GM19397 (cell line): ENCODE results near the gene TDP1.
"Not testable (repeated sequence)": the region's sequence is repeated elsewhere in the genome, so short reads cannot be mapped to it uniquely, and the experiment has no call there.

Experiments
- ATAC-seq: cut with Tn5 transposase; IDR thresholded peaks from one replicate; pipeline ENCODE4 v1.9.1; 2021; ENCODE audit warnings: mild to moderate bottlenecking, moderate library complexity; ENCODE audit not compliant: unreplicated experiment

Gene TDP1

GRCh38 chr14:89988787-89989186, 33.1 kb downstream of the TDP1 start:
- ATAC-seq = no peak

DNA sequence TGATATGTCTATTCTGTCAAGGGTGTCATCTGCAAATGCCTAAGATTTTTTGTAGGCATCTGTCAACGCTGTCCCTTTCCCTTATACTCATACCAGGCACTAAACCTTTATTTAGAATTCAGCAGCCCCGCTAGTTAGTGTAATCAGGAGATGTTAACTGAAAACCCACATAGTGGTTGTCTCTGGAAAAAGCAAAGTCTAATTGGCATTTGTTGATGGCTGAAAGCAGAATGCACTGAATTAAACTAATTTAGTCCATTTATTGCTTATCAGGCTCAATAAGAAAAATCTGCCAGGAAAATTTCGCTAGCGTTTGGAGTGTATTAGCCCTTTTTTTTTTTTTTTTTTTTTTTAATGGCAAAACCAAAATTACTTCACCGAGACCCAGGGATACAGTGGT, 34.5 kb downstream of the TDP1 start:
- no peak for ATAC-seq

DNA sequence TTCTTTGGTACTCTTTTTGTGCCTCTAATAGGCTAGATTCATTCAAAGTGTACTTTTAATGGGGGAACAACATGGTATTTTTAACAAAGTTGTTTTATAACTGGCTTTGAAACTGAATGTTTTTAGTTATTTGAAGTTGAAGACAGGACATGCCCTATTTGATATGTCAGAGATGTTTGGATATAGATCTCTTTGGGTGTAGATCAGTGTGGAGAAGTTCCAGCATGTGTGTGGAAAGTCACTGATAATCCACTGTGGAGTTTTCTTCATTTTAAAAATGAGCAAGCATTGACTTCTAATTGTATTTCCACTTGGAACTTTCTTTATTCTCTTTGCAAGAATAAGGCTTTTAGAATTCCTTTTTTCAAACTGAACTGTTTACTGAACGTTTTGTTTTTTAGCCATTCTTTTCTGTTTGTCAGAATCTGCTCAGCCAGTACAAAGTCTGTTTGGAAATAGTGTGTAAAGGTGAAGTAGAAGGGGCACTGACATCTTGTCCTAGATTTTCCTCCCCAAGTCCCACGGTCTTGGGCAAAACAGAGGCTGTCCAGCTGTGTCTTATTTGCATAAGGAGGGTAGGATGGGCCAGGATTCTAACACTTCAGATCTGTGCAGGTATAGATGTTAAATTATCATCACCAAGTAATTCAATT, 35.0 kb downstream of the TDP1 start:
- ATAC-seq = no peak

DNA sequence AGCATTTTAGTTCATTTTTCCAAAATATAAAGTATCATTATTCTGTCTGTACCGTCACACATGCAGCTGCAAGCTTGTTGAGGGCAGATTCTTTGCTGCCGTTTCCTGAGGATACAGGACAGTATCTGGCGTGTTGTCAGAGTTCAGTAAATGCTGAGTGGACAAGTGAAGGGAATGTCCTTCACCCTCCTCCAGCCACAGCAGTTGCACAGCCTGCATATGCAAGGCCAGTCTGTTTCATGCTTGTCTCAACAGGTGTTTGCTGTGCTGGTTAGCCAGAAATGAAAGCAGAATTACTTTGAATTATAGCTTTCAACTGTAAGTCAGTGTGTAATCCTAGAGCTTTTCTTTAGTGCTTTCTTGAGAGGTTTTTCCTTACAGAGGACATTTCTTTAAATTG, 36.5 kb downstream of the TDP1 start:
- no peak for ATAC-seq

DNA sequence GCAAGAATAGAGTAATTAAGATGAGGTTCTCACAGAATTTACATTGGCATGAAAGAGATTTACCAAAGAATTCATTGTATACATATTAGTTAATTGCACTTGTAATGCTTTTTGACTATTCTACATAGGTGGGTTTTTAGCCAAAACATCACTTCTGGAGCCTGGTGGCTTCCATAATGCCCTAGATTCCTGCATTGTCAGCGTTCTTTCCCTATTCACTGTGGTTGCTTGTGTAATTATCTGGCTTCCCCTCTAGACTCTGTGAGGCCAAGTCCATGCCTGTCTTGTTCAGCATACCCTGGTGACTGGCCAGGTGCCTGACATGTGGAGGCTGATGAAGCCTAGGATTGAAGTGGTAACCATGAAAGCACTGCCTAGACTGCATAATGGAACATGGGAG, 41.2 kb downstream of the TDP1 start:
- no peak for ATAC-seq

GRCh38 chr14:90000935-90001334, 45.2 kb downstream of the TDP1 start:
- no peak for ATAC-seq

DNA sequence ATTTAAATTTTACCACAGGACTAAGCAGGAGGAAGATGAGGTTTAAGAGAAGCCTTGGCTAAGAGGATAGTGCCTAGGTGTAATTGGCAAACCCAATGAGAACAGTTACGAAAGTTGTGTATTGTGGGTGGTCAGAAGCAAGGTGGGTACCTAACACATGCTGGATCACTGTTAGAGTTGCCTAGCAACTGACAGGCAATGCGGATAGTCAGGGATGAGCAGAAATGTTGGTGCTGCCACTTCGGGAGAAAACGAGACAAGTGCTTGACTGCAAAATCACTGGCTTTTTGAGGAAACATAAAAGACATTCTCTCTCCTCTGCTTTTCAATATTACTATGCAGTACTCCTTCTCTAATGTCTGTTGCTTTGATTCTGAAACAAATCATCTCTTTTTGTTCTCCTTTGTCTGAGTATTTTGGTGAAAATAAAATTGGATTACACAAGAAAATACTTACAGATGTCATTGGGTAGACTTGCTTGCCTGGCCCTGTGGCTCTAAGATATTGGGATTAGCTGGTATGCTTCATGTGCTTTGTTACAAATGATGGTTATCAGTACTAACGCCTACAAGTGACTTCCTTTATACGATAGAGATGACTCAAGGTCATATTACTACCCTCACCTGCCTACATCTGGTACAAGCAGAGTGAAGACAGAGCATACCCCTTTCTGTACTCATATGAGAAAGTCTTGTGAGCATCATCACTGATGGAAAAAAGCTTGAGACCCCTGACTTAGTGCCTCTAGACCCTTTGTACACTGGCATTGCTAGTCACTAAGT, 48.0 kb downstream of the TDP1 start:
- ATAC-seq = no peak

GRCh38 chr14:90005441-90005840, 49.7 kb downstream of the TDP1 start:
- ATAC-seq = no peak

DNA sequence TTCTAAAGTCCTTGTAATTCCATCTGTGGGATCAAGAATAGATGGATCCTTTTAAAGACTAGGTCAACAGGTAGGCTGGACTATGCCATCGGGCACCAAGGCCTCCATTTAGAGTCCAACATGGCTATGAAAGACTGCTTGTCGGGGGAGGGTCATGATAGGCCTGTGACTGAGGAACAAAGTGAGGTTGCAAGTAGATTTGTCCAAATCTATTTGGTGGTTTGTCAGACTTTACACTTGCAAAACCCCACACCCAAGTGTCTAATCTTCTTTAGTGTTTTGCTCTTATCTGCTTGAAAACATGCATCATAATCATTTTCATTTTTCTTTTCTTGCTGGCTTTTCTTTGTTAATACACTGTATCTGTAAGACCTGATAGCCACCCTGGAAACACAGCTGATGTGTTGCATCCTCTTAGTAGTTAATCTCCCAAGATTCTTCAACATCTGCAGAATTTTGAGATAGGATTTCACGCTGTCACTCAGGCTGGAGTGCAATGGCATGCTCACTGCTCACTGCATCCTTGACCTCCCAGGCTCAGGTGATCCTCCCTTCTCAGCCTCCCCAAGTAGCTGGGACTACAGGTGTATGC, 50.3 kb downstream of the TDP1 start:
- ATAC-seq = no peak

GRCh38 chr14:90017371-90017770, 61.6 kb downstream of the TDP1 start:
- ATAC-seq = no peak

- no peak for ATAC-seq
These were observed 64.2 kb downstream of the TDP1 start for GRCh38 chr14:90019824-90020523.

DNA sequence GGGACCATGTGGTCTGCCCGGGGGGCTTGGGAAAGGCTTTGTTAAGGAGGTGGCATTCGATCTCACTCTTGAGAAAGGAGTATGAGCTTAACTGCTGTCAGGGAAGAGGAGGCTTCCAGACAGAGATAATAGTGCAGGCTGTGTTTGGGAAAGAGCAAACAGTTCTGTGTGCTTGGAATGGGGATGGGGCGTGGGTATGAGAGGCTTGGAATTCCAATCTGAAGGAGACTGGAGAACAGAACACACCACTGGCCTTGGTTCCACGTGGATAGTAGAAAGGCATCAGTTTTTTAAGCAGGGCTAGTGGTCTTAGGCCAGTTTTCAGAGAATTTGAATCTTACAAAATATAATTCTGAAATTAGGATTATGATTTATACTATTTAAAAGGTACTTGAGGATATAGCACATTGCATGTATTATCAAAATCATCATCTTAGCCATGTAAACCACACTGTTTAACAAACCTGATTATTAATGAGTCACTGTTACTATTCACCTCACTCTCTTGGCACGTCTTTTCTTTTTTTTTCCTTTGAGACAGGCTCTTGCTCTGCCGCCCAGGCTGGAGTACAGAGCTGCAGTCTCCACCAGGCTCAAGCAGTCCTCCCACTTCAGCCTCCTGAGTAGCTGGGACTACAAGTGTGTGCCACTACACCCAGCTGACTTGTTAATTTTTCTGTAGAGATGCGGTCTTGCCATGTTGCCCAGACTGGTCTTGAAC, 67.6 kb downstream of the TDP1 start:
- ATAC-seq = no peak

DNA sequence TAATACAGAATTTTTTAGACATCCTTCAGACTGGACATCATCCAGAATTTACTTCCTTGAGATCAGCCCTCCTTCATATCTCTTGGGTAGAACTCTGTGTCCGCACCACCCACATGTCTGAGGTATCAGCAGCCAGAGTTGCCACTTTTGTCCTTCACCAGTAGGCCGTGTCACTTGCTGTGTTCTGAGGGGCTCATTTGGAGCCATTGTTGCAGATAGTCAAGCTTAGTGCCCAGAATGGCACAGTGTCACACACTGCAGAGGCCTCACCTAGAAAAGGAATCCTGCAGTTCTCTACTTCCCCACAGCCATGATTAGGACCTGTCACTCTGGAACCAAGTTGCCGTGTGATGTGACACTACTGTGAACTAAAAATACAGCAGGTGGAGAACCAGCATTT, 69.2 kb downstream of the TDP1 start:
- no peak for ATAC-seq

DNA sequence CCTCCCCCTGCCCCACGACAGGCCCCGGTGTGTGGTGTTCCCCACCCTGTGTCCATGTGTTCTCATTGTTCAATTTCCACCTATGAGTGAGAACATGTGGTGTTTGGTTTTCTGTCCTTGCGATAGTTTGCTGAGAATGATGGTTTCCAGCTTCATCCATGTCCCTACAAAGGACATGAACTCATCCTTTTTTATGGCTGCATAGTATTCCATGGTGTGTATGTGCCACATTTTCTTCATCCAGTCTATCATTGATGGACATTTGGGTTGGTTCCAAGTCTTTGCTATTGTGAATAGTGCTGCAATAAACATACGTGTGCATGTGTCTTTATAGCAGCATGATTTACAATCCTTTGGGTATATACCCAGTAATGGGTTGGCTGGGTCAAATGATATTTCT, 70.9 kb downstream of the TDP1 start:
- not testable (repeated sequence) for ATAC-seq

DNA sequence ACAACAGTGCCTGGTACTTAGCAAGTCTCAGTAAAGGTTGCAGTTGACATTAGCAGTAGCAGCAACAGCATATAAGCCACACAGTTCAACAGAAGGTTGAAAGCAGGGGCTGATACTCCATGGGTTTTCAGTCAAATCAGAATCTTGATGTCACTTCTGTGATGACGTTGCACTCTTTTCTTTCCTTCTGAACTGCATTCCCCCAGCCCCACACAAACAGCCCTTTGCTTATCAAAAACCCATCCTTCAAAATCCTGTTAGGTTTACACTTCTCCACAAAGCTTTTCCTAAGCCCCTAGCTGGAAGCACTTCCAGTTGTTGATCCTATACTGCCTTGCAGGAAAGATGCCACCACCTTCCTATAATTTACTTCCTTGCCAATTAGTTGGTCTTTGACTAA, 72.1 kb downstream of the TDP1 start:
- no peak for ATAC-seq

DNA sequence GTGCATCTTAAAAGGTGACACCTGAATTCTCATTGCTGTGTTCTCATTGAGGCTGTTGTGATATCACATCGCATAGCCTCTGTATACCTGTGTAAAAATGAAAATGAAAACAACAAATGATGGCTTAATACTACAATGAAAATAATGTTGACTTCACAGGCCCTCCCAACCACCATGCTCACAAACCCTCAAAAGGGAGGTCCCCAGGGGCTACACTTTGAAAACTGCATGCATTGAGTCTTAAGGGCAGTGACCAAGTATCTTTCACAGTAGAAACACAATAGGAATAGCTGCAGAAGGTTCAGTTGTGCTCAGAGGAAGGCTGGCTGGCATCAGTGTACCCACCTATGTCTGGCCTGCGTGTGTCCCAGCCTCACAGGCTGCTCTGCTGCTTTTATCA, 78.4 kb downstream of the TDP1 start:
- no peak for ATAC-seq

DNA sequence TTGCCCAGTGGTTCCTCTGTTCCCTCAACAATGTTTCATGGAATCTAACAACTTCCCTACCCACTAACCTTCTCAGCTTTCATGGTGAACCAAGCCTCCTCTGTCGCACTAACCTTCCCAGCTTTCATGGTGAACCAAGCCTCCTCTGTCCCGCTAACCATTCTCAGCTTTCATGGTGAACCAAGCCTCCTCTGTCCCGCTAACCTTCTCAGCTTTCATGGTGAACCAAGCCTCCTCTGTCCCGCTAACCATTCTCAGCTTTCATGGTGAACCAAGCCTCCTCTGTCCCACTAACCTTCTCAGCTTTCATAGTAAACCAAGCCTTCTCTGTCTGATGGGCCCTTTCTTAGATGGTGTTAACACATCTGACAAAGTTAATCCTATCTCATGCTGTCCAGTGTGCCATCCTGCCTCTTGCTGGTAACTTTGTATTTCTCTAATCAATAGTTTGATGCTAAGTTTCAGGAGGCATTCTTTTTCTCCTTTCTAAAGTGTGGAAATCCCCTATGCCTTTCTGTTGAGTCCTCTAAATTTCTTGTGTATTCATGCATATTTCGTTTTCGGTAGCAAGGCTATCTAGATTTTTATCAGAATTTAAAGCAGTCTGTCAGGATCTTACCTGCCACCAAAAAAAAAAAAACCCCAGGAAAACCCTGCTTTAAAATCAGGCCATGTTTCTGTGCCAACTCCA, 79.3 kb downstream of the TDP1 start:
- ATAC-seq = no peak

GRCh38 chr14:90039253-90040010, 83.7 kb downstream of the TDP1 start:
- ATAC-seq = no peak

- no peak for ATAC-seq
These were observed 84.7 kb downstream of the TDP1 start for GRCh38 chr14:90040411-90040810.
